Osteocyte (in vitro differentiated cells): ENCODE measurements around the gene KAT2A. TPM values are rescaled to one million over a fixed set of nuclear protein-coding genes. Genes with fewer than 3 reads are reported as not detected.
A peak's percentile ranks its signal among the peaks of the same experiment; 100 is the strongest.

ENCODE experiments used
- DNase-seq: peaks from one replicate; pipeline ENCODE4 v3.0.0; 2021; ENCODE audit warnings: mixed read lengths; ENCODE audit not compliant: unreplicated experiment; ENCODE audit errors: extremely low spot score
- H3K27ac Mint-ChIP-seq: one replicate; pipeline ENCODE4 v1.8.0; 2021; ENCODE audit warnings: mild to moderate bottlenecking, mixed read lengths; ENCODE audit not compliant: unreplicated experiment
- H3K27me3 Mint-ChIP-seq: one replicate; pipeline ENCODE4 v1.8.0; 2021; ENCODE audit warnings: mixed read lengths; ENCODE audit not compliant: unreplicated experiment
- H3K36me3 Mint-ChIP-seq: one replicate; pipeline ENCODE4 v1.8.0; 2021; ENCODE audit warnings: mixed read lengths; ENCODE audit not compliant: unreplicated experiment
- H3K4me1 Mint-ChIP-seq: one replicate; pipeline ENCODE4 v1.8.0; 2021; ENCODE audit warnings: mixed read lengths; ENCODE audit not compliant: unreplicated experiment
- H3K4me3 Mint-ChIP-seq: one replicate; pipeline ENCODE4 v1.8.0; 2021; ENCODE audit warnings: mild to moderate bottlenecking, moderate library complexity, mixed read lengths; ENCODE audit not compliant: unreplicated experiment
- H3K9me3 Mint-ChIP-seq: one replicate; pipeline ENCODE4 v1.8.0; 2021; ENCODE audit warnings: mixed read lengths; ENCODE audit not compliant: unreplicated experiment
- CTCF ChIP-seq: fragments of 200-600 bp; sonication (generic); IDR thresholded peaks from 2 replicates; pipeline ENCODE4 v1.5.0; 2021; ENCODE audit warnings: antibody characterized with exemption, mild to moderate bottlenecking, moderate library complexity
- total RNA-seq: library from RNA; stranded (reverse); gene quantifications from 2 replicates; pipeline ENCODE4 v1.2.1, GENCODE V29; 2021

The KAT2A gene
- total RNA-seq, 1 donor from 2014 or later = 40.4 TPM

- H3K9me3 Mint-ChIP-seq = no peaks in the 10 kb centered on the region
- no peak for TF ChIP-seq CTCF
- no peak for DNase-seq
- H3K4me3 Mint-ChIP-seq = no peak overlapping the region
- H3K27me3 Mint-ChIP-seq = no peaks in the 10 kb centered on the region
- no peak overlapping the region for H3K27ac Mint-ChIP-seq
- no peaks in the 10 kb centered on the region for H3K36me3 Mint-ChIP-seq
- H3K4me1 Mint-ChIP-seq = peaks cover 10% of the 10 kb centered on the region
Observed at GRCh38 chr17:42109086-42109485, 12.1 kb downstream of the KAT2A start.

- H3K4me1 Mint-ChIP-seq = peaks cover 10% of the 10 kb centered on the region
- no peak overlapping the region for H3K27ac Mint-ChIP-seq
- no peaks in the 10 kb centered on the region for H3K36me3 Mint-ChIP-seq
- H3K4me3 Mint-ChIP-seq = peak overlapping the region; percentile 22
- no peaks in the 10 kb centered on the region for H3K27me3 Mint-ChIP-seq
- TF ChIP-seq CTCF = no peak
- no peak for DNase-seq
- H3K9me3 Mint-ChIP-seq = no peaks in the 10 kb centered on the region
Observed at GRCh38 chr17:42107597-42108576, 13.3 kb downstream of the KAT2A start.

GRCh38 chr17:42107124-42107523 lies 14.0 kb downstream of the KAT2A start:
- Mint-ChIP-seq H3K36me3 (no peaks in the 10 kb centered on the region), H3K9me3 (no peaks in the 10 kb centered on the region), H3K27ac (no peak overlapping the region), H3K27me3 (no peaks in the 10 kb centered on the region), H3K4me3 (peak overlapping the region; percentile 22), H3K4me1 (peaks cover 8% of the 10 kb centered on the region)
- no peak for TF ChIP-seq CTCF
- DNase-seq = no peak

- no peak for TF ChIP-seq CTCF
- H3K4me3 Mint-ChIP-seq = no peak overlapping the region
- peaks cover 3% of the 10 kb centered on the region for H3K4me1 Mint-ChIP-seq
- H3K9me3 Mint-ChIP-seq = no peaks in the 10 kb centered on the region
- no peaks in the 10 kb centered on the region for H3K36me3 Mint-ChIP-seq
- DNase-seq = no peak
- H3K27ac Mint-ChIP-seq = no peak overlapping the region
- no peaks in the 10 kb centered on the region for H3K27me3 Mint-ChIP-seq
Observed at GRCh38 chr17:42106009-42106408, 15.2 kb downstream of the KAT2A start.

GRCh38 chr17:42104264-42104663 lies 16.9 kb downstream of the KAT2A start:
- H3K36me3 Mint-ChIP-seq = no peaks in the 10 kb centered on the region
- no peaks in the 10 kb centered on the region for H3K9me3 Mint-ChIP-seq
- H3K4me3 Mint-ChIP-seq = no peak overlapping the region
- peaks cover 3% of the 10 kb centered on the region for H3K4me1 Mint-ChIP-seq
- no peaks in the 10 kb centered on the region for H3K27me3 Mint-ChIP-seq
- no peak overlapping the region for H3K27ac Mint-ChIP-seq
- no peak for DNase-seq
- no peak for TF ChIP-seq CTCF
